GM21786 (cell line): Measurements from ENCODE around the gene NXN.
"Not testable (repeated sequence)": the region's sequence is repeated elsewhere in the genome, so short reads cannot be mapped to it uniquely, and the experiment has no call there.

Source experiments
- ATAC-seq: cut with Tn5 transposase; IDR thresholded peaks from one replicate; pipeline ENCODE4 v1.9.1; 2021; ENCODE audit not compliant: unreplicated experiment

Gene NXN

GRCh38 chr17:956905-957304 is 22.7 kb downstream of the NXN start:
- no peak for ATAC-seq

- no peak for ATAC-seq
These were observed 25.0 kb downstream of the NXN start for GRCh38 chr17:954431-955164.

- no peak for ATAC-seq
These were observed 25.8 kb downstream of the NXN start for GRCh38 chr17:953767-954166.

GRCh38 chr17:952592-952991 is 27.0 kb downstream of the NXN start:
- not testable (repeated sequence) for ATAC-seq

- no peak for ATAC-seq
These were observed 28.0 kb downstream of the NXN start for GRCh38 chr17:951325-952132.

GRCh38 chr17:949623-950303 is 29.8 kb downstream of the NXN start:
- ATAC-seq = no peak

GRCh38 chr17:948284-948852 is 31.2 kb downstream of the NXN start:
- ATAC-seq = no peak

- no peak for ATAC-seq
These were observed 32.9 kb downstream of the NXN start for GRCh38 chr17:946510-947236.

- ATAC-seq = no peak
These were observed 33.9 kb downstream of the NXN start for GRCh38 chr17:945672-946071.

GRCh38 chr17:944266-944826 is 35.2 kb downstream of the NXN start:
- ATAC-seq = no peak

GRCh38 chr17:935485-935884 is 44.1 kb downstream of the NXN start:
- no peak for ATAC-seq

GRCh38 chr17:933312-934073 is 46.1 kb downstream of the NXN start:
- ATAC-seq = no peak

- no peak for ATAC-seq
These were observed 49.3 kb downstream of the NXN start for GRCh38 chr17:930258-930657.

- no peak for ATAC-seq
These were observed 50.0 kb downstream of the NXN start for GRCh38 chr17:929586-929985.

- ATAC-seq = no peak
These were observed 51.7 kb downstream of the NXN start for GRCh38 chr17:927611-928461.

- no peak for ATAC-seq
These were observed 53.8 kb downstream of the NXN start for GRCh38 chr17:925817-926216.

GRCh38 chr17:924711-925475 is 54.7 kb downstream of the NXN start:
- no peak for ATAC-seq

GRCh38 chr17:924306-924705 is 55.3 kb downstream of the NXN start:
- not testable (repeated sequence) for ATAC-seq
